Ishikawa (cell line): ENCODE data around the gene FAM9C.

Experiments
- CEBPB ChIP-seq: IDR thresholded peaks from 2 replicates; pipeline ENCODE4 v1.6.1; 2012
- CREB1 ChIP-seq: IDR thresholded peaks from 2 replicates; pipeline ENCODE4 v1.6.1; 2012; ENCODE audit warnings: low read depth
- EGR1 ChIP-seq: IDR thresholded peaks from 2 replicates; pipeline ENCODE4 v1.6.1; 2012
- FOXM1 ChIP-seq: IDR thresholded peaks from 2 replicates; pipeline ENCODE4 v1.6.1; 2012; ENCODE audit warnings: low read depth, borderline replicate concordance
- RAD21 ChIP-seq: IDR thresholded peaks from 2 replicates; pipeline ENCODE4 v1.6.1; 2012; ENCODE audit warnings: low read depth
- TCF12 ChIP-seq: IDR thresholded peaks from 2 replicates; pipeline ENCODE4 v1.6.1; 2012; ENCODE audit warnings: low read depth
- TEAD4 ChIP-seq: IDR thresholded peaks from 2 replicates; pipeline ENCODE4 v1.6.1; 2012
- YY1 ChIP-seq: IDR thresholded peaks from 2 replicates; pipeline ENCODE4 v1.6.1; 2012; ENCODE audit warnings: low read depth
- TF ChIP-seq, protein P1 (sequence below): IDR thresholded peaks from 2 replicates; pipeline ENCODE4 v1.6.1; 2012; ENCODE audit warnings: low read depth, mild to moderate bottlenecking

- TF ChIP-seq FOXM1 = no peak
- TF ChIP-seq RAD21 = no peak
- no peak for TF ChIP-seq TCF12
- no peak for TF ChIP-seq CREB1
- no peak for TF ChIP-seq CEBPB
- no peak for TF ChIP-seq EGR1
- no peak for TF ChIP-seq YY1
- TF ChIP-seq, protein P1, sequence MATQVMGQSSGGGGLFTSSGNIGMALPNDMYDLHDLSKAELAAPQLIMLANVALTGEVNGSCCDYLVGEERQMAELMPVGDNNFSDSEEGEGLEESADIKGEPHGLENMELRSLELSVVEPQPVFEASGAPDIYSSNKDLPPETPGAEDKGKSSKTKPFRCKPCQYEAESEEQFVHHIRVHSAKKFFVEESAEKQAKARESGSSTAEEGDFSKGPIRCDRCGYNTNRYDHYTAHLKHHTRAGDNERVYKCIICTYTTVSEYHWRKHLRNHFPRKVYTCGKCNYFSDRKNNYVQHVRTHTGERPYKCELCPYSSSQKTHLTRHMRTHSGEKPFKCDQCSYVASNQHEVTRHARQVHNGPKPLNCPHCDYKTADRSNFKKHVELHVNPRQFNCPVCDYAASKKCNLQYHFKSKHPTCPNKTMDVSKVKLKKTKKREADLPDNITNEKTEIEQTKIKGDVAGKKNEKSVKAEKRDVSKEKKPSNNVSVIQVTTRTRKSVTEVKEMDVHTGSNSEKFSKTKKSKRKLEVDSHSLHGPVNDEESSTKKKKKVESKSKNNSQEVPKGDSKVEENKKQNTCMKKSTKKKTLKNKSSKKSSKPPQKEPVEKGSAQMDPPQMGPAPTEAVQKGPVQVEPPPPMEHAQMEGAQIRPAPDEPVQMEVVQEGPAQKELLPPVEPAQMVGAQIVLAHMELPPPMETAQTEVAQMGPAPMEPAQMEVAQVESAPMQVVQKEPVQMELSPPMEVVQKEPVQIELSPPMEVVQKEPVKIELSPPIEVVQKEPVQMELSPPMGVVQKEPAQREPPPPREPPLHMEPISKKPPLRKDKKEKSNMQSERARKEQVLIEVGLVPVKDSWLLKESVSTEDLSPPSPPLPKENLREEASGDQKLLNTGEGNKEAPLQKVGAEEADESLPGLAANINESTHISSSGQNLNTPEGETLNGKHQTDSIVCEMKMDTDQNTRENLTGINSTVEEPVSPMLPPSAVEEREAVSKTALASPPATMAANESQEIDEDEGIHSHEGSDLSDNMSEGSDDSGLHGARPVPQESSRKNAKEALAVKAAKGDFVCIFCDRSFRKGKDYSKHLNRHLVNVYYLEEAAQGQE = no peak
- TF ChIP-seq TEAD4 = no peak
These were observed 42.3 kb downstream of the FAM9C start for GRCh38 chrX:13001961-13002671.
